Bronchial epithelial cell (primary cell): ENCODE results near the gene SGTA. TPM values are rescaled to one million over a fixed set of nuclear protein-coding genes. Genes with fewer than 3 reads are reported as not detected.

ENCODE experiments used
- DNase-seq: peaks from one replicate; pipeline ENCODE4 v3.0.0-alpha.2; 2010; ENCODE audit warnings: low read depth
- FAIRE-seq: peaks from 2 replicates; lab custom pipeline; 2011; peaks lifted over from hg19 to GRCh38; lab: Jason Lieb, UNC
- H3K27me3 ChIP-seq: 2 replicates; pipeline ENCODE4 v1.5.1; 2011; ENCODE audit warnings: low read length; ENCODE audit not compliant: control insufficient read depth, insufficient read depth
- H3K36me3 ChIP-seq: 2 replicates; pipeline ENCODE4 v1.5.1; 2011; ENCODE audit warnings: low read length; ENCODE audit not compliant: control insufficient read depth, insufficient read depth
- H3K4me3 ChIP-seq: 2 replicates; pipeline ENCODE4 v1.5.1; 2011; ENCODE audit warnings: mild to moderate bottlenecking, low read depth, low read length, control low read depth
- CTCF ChIP-seq: IDR thresholded peaks from 2 replicates; pipeline ENCODE4 v1.5.1; 2011; ENCODE audit warnings: mild to moderate bottlenecking, moderate library complexity, low read length, control low read depth, inconsistent platforms; ENCODE audit not compliant: insufficient read depth, severe bottlenecking
- total RNA-seq: library from RNA; depleted of rRNA; stranded (reverse); fragments of >200 nt; gene quantifications from 2 replicates; pipeline ENCODE4 v1.2.1, GENCODE V29; 2014

The SGTA gene
- total RNA-seq, 1 donor from 2014 or later: 19.7 TPM

GRCh38 chr19:2802826-2803225, 19.8 kb upstream of the SGTA start:
- DNase-seq (no peak), FAIRE-seq (no peak)
- H3K36me3 ChIP-seq: peaks cover 19% of the 10 kb centered on the region
- no peak for TF ChIP-seq CTCF
- H3K4me3 ChIP-seq: no peak overlapping the region
- H3K27me3 ChIP-seq: no peaks in the 10 kb centered on the region

GRCh38 chr19:2800506-2800905, 17.4 kb upstream of the SGTA start:
- no peak for FAIRE-seq
- Histone ChIP-seq H3K27me3 (no peaks in the 10 kb centered on the region), H3K36me3 (peaks cover 14% of the 10 kb centered on the region), H3K4me3 (no peak overlapping the region)
- DNase-seq: no peak
- TF ChIP-seq CTCF: no peak

GRCh38 chr19:2799273-2800020, 16.4 kb upstream of the SGTA start:
- H3K36me3 ChIP-seq: peaks cover 18% of the 10 kb centered on the region
- DNase-seq: no peak
- H3K4me3 ChIP-seq: no peak overlapping the region
- no peaks in the 10 kb centered on the region for H3K27me3 ChIP-seq
- FAIRE-seq: no peak
- no peak for TF ChIP-seq CTCF

GRCh38 chr19:2798733-2799132, 15.7 kb upstream of the SGTA start:
- FAIRE-seq (no peak), DNase-seq (no peak)
- H3K36me3 ChIP-seq: peaks cover 18% of the 10 kb centered on the region
- no peak for TF ChIP-seq CTCF
- no peaks in the 10 kb centered on the region for H3K27me3 ChIP-seq
- H3K4me3 ChIP-seq: no peak overlapping the region

- Histone ChIP-seq H3K4me3 (no peak overlapping the region), H3K36me3 (peaks cover 20% of the 10 kb centered on the region), H3K27me3 (no peaks in the 10 kb centered on the region)
- DNase-seq: no peak
- no peak for TF ChIP-seq CTCF
- FAIRE-seq: no peak
Measured at GRCh38 chr19:2798158-2798685, 15.1 kb upstream of the SGTA start.
